HG02981 (cell line): Measurements from ENCODE around the gene TTC28.

Experiments used
- ATAC-seq: cut with Tn5 transposase; IDR thresholded peaks from one replicate; pipeline ENCODE4 v1.9.1; 2021; ENCODE audit warnings: mild to moderate bottlenecking, moderate library complexity; ENCODE audit not compliant: unreplicated experiment

TTC28 gene

DNA sequence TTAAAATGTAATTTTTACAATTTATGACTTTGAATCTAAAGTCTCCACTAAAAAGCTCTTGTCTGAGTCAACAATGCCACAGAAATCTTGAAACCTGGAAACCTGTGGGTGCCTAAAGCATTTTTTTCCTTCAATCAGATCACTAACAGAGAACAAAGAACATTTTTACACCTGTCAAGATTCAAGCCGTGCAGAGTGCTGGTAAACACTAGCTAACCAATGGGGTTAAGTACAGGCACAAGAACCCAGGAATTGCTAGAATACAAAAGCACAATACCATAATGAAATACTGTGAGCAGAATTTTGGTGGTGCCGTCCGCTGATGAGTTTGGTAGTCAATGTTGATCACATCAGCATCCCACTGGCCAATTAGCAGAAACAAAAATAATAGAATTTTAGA is 380.3 kb downstream of the TTC28 start:
- no peak for ATAC-seq

- ATAC-seq, result no peak
Measured at GRCh38 chr22:28297504-28297903, 382.1 kb downstream of the TTC28 start.

DNA sequence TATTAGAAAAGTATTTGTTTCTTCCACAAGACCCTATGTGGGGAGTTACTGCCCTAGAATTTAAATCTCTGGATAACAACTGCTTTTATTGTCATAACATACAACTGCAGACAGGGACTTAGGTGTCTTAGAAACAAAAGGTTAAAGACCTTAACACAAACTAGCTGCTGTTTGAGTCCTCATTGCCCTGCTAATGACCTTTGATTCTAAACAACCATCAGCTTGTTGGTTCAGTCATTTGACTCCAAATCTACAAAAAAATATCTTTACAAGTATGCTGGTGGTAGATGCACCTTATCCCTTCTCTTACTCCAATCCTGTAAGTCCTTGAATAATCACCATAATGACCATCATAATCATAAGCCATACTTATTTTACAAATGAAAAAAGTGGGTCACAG is 383.2 kb downstream of the TTC28 start:
- no peak for ATAC-seq

- no peak for ATAC-seq
Measured at GRCh38 chr22:28283068-28283654, 396.5 kb downstream of the TTC28 start.

GRCh38 chr22:28282405-28283067 is 397.1 kb downstream of the TTC28 start:
- no peak for ATAC-seq

- no peak for ATAC-seq
Measured at GRCh38 chr22:28279888-28280287, 399.8 kb downstream of the TTC28 start.

- no peak for ATAC-seq
Measured at GRCh38 chr22:28269277-28269676, 410.4 kb downstream of the TTC28 start.

- no peak for ATAC-seq
Measured at GRCh38 chr22:28268850-28269249, 410.8 kb downstream of the TTC28 start.

DNA sequence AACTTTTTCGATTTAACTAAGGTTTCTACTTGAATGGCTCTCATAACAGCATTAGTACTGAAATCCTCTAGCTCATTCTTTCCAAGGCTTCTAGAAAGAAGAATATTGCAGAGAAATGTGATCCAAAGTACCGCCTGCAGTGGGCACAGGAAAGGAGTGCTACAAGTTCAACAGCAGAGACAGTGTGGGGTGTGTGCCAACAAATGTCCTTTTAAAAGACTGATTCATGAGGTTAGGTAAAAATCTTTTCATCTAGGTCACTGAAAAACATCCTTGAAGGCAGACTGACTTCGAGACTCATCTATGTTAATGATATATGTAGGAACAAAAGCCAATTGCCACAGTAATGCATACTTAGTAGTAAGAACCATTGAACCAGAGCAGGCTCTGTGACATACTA is 411.5 kb downstream of the TTC28 start:
- ATAC-seq, result no peak

GRCh38 chr22:28260619-28261018 is 419.0 kb downstream of the TTC28 start:
- ATAC-seq, result no peak

- no peak for ATAC-seq
Measured at GRCh38 chr22:28259774-28260312, 419.8 kb downstream of the TTC28 start.

GRCh38 chr22:28254396-28254795 is 425.2 kb downstream of the TTC28 start:
- ATAC-seq, result no peak

DNA sequence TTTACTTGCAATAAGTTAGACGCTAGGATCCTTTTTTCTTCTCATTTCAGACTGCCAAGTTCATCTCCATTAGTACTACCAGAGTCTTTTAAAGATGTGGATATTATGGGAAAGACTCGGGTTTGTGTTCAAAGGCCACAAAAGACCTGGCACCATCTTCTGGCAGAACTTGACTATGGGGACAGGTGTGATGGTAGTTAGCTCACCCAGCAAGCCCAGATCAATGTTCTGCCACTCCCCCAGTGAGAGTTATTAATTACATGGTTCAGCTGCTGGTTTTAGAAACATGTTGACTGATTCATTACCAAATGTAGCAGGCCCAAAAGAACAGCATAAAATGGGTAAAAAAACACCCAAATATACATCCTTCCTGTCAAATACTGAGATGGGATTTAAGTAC is 427.1 kb downstream of the TTC28 start:
- no peak for ATAC-seq

- no peak for ATAC-seq
Measured at GRCh38 chr22:28250036-28250695, 429.5 kb downstream of the TTC28 start.

DNA sequence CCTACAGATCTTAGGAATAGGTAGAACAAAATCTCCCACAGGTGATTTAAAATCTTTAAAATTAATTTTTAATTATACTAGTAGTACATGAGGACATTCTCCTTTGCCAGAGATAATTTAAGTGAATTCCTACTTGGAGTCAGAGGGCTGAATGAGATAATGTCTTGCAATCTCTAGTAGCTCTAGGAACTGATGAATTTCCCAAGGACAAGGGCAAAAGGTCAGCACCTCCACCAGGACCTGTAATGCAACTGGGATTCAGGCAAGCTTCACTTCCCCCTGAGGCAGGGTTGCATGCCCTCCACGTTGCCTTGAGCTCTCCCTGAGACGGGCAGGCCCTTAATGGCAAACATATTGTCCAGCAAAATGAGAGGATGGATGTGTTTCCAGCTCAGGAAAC is 430.2 kb downstream of the TTC28 start:
- no peak for ATAC-seq

DNA sequence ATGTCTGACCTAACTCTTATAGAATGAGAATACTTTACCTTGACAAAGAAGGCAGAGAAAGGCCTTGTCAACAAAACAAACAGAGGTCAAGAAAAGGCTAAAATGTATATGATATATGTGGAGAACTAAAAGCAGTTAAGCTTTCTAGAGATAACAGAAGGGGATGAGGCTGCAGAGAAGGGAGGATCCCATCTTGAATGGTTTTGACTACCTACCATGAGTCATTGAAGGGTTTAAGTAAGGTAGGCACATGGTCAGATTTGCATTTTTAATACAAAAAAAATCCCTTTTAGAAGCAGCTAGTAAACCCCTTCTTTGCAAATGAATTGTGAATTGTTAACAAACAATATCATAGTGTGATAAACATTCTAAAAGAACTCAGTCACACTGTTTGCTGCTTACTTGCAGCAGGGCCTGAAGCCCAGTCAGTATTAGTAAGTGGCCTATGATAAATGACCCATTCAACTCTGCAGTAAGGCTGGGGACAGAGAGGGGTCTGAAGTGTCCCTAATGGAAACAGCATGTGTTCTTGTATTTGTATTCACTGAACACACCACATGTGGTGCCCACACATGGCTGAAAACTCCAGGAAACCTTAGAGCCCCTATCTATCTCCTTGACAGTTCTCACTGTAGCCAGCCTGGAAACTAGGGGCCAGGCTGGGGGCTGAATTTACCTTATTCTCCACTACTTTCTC is 431.8 kb downstream of the TTC28 start:
- no peak for ATAC-seq

GRCh38 chr22:28247136-28247535 is 432.5 kb downstream of the TTC28 start:
- ATAC-seq, result no peak

GRCh38 chr22:28246397-28246796 is 433.2 kb downstream of the TTC28 start:
- no peak for ATAC-seq

- ATAC-seq, result no peak
Measured at GRCh38 chr22:28245579-28246224, 433.9 kb downstream of the TTC28 start.

DNA sequence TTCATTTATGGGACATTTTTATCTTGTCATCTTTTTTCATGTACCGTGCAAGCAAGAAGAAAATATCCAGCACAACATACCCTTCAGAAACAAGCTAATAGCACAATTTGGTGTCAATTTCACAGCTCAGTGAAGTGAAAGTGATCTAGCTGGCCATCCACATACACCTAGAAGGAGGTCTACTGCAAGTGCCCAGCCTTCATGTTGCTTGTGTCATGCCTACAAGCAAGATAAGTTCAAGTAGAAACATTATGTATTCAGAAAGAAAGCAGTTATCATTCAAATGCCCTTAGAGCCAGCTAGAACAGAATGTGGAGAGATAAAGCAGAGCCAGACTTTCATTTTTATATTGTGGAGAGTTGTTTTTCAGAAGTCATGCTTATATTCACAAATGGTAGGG is 434.9 kb downstream of the TTC28 start:
- ATAC-seq, result no peak

- no peak for ATAC-seq
Measured at GRCh38 chr22:28243539-28243938, 436.1 kb downstream of the TTC28 start.
